ENCODE data around the gene TCF4.

TCF4 gene

GRCh38 chr18:55314615-55315237, 273.3 kb downstream of the TCF4 start:
- intact Hi-C loops (cut with DNase I), result no loop called here
- DNase-seq, result no peak

- DNase-seq, result no peak
- intact Hi-C loops (cut with DNase I), result no loop called here
Measured at GRCh38 chr18:55314031-55314430, 274.0 kb downstream of the TCF4 start.

- no peak for DNase-seq
- intact Hi-C loops (cut with DNase I), result no loop called here
Measured at GRCh38 chr18:55310863-55311262, 277.1 kb downstream of the TCF4 start.

GRCh38 chr18:55310044-55310676, 277.8 kb downstream of the TCF4 start:
- intact Hi-C loops (cut with DNase I), result no loop called here

GRCh38 chr18:55309249-55309648, 278.7 kb downstream of the TCF4 start:
- intact Hi-C loops (cut with DNase I), result no loop called here

More at GRCh38 chr18:55310044-55310676, 277.8 kb downstream of the TCF4 start:
- no peak for DNase-seq

GRCh38 chr18:55307505-55307904, 280.5 kb downstream of the TCF4 start:
- DNase-seq, result no peak
- intact Hi-C loops (cut with DNase I), result no loop called here

More at GRCh38 chr18:55309249-55309648, 278.7 kb downstream of the TCF4 start:
- no peak for DNase-seq

- no peak for DNase-seq
- intact Hi-C loops (cut with DNase I), result no loop called here
Measured at GRCh38 chr18:55306359-55307024, 281.5 kb downstream of the TCF4 start.

- intact Hi-C loops (cut with DNase I), result no loop called here
- peak in 2 of 42 donors; percentile 19 to 24 for DNase-seq
Measured at GRCh38 chr18:55302167-55302833, 285.7 kb downstream of the TCF4 start.

GRCh38 chr18:55301824-55302166, 286.2 kb downstream of the TCF4 start:
- no peak for DNase-seq
- intact Hi-C loops (cut with DNase I), result no loop called here

- intact Hi-C loops (cut with DNase I), result no loop called here
- peak in 4 of 42 donors; percentile 24 to 60 (median 40) for DNase-seq
Measured at GRCh38 chr18:55300936-55301531, 287.0 kb downstream of the TCF4 start.

GRCh38 chr18:55300421-55300935, 287.5 kb downstream of the TCF4 start:
- intact Hi-C loops (cut with DNase I), result no loop called here
- DNase-seq, result no peak

- DNase-seq, result no peak
- intact Hi-C loops (cut with DNase I), result no loop called here
Measured at GRCh38 chr18:55296778-55297177, 291.2 kb downstream of the TCF4 start.

- DNase-seq, result no peak
- intact Hi-C loops (cut with DNase I), result no loop called here
Measured at GRCh38 chr18:55296115-55296514, 291.9 kb downstream of the TCF4 start.

GRCh38 chr18:55290898-55291297, 297.1 kb downstream of the TCF4 start:
- intact Hi-C loops (cut with DNase I), result no loop called here
- no peak for DNase-seq

GRCh38 chr18:55289775-55290174, 298.2 kb downstream of the TCF4 start:
- DNase-seq, result no peak
- intact Hi-C loops (cut with DNase I), result no loop called here

GRCh38 chr18:55289048-55289447, 298.9 kb downstream of the TCF4 start:
- intact Hi-C loops (cut with DNase I), result no loop called here
- DNase-seq, result no peak

GRCh38 chr18:55287935-55288868, 299.8 kb downstream of the TCF4 start:
- intact Hi-C loops (cut with DNase I), result no loop called here
- DNase-seq, result no peak

GRCh38 chr18:55287149-55287806, 300.7 kb downstream of the TCF4 start:
- intact Hi-C loops (cut with DNase I), result no loop called here
- DNase-seq, result peak in 1 of 42 donors; percentile 17

Data from head of caudate nucleus (tissue), 42 donors.